CD4-positive, alpha-beta T cell treated with Interferon gamma for 1 hour (primary cell): ENCODE measurements around the gene IL23R.
A peak's percentile ranks its signal among the peaks of the same experiment; 100 is the strongest.
"Not testable (repeated sequence)": the region's sequence is repeated elsewhere in the genome, so short reads cannot be mapped to it uniquely, and the experiment has no call there.

ENCODE experiments used
- DNase-seq: peaks from one replicate; pipeline ENCODE4 v3.0.0-alpha.2; 2020

The IL23R gene

DNA sequence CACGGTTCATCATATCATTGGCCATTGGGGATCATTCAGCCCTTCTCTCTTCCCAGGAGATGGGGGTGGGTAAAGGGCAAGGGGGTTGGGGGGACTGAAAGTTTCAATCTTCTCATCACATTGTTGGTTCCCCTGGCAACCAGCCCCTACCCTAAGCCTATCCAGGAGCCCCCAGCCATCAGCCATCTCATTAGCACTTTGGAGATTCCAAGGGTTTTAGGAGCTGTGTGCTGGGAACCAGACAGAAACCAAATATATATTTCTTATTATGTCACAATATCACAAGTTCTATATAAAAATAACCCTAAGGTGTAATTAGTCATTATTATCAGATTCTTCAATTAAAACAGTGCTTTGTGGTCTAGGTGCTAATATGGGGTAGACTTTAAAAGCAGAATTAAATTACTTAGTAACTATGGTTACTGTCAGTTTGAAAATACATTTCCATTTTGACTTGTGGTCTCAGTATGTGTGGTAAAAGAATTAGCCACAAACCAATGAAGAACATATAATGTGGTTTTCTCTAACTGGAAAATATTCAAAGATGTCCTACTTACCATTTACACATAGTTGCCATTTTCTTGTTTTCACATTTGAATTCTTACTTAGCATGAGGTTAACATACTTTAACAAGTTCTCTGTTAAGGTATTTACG, 28.1 kb downstream of the IL23R start:
- no peak for DNase-seq

DNA sequence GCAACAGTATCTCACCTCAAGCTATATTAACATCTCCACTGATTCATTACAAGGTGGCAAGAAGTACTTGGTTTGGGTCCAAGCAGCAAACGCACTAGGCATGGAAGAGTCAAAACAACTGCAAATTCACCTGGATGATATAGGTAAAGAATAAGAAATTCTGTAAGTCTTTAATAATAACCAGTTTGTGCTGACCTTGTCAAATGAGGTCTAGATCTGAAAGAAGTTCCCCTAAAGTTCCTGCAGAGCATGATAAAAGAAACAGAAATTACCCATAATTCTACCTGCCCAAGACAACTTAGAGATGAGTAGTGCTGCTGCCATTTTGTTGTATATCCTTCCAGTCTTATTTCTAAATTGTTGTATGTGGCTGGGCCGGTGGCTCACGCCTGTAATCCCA, 34.5 kb downstream of the IL23R start:
- DNase-seq, result no peak

DNA sequence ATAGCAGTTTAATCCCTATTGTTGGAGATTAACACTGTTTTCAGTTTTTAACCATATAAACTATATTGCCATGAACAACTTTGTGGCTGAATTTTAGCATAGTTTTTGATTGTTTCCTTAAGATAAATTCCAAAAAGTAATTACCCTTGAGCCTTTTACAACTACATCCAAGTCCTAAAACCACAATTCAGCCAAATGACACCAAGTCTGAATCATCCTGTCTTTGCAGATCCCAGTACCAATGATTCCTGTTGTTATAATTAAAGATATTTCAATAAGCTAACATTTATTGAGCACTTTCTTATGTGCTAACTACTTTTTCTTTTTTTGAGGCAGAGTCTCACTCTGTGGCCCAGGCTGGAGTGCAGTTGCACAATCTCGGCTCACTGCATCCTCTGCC, 35.6 kb downstream of the IL23R start:
- no peak for DNase-seq

DNA sequence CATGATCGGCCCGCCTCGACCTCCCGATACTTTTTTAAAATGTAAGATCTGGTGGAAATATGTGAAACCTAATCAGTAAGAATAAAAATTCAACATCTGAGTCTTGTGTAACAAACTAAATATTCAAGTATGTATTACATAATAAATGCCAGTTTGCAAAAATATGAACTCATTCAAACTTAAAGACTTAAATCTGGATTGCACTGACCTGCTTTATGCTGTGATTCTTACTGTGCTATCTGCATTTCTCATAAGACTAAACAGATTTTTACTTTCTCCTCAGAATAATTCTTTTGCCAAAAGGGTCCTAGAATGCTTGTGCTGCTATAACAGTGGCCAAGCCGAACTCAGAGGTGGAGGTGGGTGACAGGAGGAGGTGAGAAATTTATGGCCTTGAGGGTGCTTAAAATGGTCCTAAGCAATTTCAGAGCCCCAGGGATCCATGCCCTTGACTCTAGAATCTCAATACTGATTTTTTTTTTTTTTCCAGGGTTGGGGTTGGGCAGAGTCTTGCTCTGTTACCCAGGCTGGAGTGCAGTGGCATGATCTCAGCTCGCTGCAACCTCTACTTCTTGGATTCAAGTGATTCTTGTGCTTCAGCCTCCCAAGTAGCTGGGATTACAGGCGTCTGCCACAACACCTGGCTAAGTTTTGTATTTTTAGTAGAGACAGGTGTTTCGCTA, 38.2 kb downstream of the IL23R start:
- DNase-seq, result no peak

DNA sequence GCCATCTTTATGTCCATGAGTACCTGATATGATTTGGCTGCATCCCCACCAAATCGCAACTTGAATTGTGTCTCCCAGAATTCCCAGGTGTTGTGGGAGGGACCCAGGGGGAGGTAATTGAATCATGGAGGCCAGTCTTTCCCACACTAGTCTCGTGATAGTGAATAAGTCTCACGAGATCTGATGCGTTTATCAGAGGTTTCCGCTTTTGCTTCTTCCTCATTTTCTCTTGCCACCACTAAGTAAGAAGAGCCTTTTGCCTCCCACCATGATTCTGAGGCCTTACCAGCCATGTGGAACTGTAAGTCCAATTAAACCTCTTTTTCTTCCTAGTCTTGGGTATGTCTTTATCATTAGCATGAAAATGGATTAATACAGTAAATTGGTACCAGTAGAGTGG, 41.1 kb downstream of the IL23R start:
- DNase-seq, result not testable (repeated sequence)

DNA sequence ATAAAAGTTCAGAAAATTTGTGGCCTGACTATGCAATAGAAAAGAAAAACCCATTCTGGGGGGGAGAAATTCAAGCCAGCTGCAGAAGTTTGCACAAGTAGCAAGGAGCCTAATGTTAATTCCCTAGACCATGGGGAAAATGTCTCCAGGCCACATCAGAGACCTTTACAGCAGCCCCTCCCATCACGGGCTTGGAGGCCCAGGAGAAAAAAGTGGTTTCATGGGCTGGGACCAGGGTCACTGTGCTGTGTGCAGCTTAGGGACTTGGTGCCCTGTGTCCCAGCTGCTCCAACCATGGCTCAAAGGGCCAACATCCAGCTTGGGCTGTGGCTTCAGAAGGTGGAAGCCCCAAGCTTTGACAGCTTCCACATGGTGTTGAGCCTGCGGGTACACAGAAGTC, 42.0 kb downstream of the IL23R start:
- DNase-seq, result no peak

DNA sequence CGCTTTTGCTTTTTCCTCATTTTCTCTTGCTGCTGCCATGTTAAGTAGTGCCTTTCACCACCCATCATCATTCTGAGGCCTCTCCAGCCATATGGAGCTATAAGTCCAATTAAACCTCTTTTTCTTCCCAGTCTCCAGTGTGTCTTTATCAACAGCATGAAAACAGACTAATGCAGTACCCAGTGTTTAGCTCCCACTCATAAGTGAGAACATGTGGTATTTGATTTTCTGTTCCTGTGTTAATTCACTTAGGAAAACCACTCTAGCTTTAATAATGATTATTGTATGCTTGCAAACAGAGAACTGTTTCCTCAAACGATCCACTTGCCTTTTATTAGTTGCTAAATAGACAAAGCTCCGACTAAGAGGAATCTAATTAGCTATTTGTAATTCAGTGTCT, 43.3 kb downstream of the IL23R start:
- no peak for DNase-seq

DNA sequence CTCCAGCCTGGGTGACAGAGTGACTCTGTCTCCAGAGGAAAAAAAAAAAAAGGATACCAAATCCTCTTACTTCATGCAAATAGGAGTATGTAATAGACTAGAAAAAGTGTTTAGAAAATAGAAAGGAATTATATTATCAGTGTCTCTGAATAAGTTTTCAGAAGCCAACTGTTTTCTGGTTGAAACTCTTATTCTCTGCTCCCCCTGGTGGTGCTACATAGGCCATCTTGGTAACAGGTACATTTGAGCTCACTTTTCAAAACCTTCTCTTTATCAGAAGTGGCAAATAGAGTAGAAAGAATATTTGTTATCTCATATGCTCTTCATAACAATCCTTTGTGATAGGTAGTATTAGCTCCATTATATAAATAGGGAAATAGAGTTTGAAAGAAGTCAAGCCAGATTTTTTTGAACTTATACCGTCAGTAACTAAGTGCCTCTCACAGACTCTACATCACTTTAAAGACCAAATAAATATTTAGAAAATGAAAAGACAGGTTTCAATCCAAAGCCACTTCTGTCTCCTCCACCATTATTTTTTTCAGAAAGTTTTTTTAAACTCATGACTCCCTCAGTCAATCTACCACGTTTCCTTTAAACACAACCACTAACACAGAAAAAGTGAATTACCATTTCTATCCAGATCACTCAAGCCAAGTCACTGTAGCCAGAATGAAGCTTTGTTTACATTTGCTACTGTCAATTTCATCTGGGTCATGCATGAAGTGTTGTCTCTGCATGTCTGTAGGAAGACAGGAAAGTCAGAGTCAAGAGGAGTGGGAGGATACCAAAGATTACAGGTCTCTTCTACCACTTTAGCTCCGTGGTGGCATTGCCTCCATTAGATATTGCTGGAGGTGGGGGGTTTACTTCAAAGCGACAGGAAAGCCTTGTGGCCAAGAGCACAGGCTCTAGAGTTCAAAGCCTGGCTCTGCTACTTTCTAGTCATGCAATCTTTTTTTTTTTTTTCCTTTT, 45.6 kb downstream of the IL23R start:
- peak; percentile 3 for DNase-seq

DNA sequence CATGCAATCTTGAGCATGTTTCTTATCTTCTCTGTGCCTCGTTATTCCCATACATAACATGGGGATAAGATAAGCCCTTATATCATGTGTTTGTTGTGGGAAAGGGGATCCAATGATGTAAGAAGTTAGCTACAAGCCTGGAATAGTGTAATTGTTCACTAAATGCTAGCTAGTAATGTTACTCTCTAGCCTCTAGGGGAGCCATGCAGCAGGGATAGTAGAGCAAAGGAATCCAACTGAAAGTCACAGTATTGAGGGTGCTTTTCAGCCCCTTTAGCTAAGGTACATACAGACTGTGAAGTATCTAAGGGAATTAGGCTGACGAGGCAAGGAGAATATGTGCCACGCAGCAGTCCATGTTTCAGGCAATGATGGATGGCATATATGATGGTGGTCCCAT, 46.9 kb downstream of the IL23R start:
- DNase-seq, result no peak

DNA sequence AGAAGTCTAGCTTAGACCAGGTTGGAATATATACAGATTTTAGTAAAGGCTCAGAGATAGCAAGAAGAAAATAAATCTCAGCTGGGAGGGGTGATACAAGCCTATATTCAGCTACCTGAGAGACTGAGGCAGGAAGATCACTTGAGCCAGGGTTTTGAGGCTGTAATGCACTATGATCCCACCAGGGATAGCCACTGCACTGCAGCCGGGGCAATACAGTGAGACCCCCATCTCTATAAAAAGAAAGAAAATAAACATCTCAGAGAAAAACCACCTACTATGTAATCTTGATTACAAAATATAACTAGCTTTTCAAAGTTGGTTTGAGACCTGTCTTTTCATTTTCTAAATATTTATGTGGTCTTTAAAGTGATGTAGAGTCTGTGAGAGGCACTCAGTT, 47.7 kb downstream of the IL23R start:
- DNase-seq, result no peak

DNA sequence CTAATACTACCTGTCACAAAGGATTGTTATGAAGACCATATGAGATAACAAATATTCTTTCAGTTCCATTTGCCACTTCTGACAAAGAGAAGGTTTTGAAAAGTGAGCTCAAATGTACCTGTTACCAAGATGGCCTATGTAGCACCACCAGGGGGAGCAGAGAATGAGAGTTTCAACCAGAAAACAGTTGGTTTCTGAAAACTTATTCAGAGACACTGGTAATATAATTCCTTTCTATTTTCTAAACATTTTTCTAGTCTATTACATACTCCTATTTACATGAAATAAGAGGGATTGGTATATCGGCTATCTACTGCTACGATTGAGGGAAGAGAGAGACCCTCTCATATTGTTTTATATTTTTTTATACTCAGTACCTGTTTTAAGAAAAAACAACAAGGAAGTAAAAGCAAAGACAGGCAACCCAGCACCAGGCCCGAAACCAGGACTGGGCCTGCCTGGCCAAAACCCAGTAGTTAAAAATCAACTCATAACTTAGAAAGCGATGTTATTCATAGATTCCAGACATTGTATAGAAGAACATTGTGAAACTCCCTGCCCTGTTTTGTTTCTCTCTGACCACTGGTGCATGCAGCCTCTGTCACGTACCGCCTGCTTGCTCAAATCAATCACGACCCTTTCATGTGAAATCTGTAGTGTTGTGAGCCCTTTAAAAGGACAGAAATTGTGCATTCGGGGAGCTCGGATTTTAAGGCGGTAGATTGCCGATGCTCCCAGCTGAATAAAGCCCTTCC, 48.3 kb downstream of the IL23R start:
- DNase-seq, result peak; percentile 8

DNA sequence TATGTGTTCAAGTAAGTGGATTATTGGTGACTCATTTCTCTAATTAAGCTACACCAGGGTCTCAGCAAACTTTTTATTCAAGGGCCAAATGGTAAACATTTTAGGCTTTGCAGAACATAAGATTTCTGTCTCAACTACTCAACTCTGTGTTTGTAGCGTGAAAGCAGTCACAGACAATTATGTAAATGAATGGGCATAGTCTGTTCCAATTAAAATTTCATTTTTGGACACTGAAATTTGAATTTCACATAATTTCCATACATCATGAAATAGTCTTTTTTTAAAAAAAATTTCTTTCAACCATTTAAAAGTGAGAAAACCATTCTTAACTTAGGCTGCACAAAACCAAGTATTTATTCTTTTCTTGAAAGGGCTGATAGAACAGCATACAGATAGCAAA, 50.1 kb downstream of the IL23R start:
- DNase-seq, result no peak

DNA sequence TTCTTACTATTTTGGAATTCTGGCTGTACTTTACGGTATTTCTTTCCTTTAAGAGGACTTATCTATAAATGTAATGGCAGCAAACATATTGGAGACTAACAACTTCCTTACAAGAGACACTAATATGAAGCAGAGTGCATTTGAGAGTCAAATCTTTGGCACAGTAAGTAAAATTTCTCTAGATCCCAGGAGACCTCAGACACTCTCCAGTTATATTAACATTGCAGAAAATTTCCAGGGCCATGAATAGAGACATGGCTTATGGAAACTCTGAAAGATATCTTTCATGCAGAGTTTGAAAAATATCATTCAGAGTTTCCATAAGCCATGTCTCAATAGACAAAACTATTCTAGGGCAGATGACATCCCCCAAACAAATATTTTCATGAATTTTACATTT, 51.2 kb downstream of the IL23R start:
- no peak for DNase-seq

DNA sequence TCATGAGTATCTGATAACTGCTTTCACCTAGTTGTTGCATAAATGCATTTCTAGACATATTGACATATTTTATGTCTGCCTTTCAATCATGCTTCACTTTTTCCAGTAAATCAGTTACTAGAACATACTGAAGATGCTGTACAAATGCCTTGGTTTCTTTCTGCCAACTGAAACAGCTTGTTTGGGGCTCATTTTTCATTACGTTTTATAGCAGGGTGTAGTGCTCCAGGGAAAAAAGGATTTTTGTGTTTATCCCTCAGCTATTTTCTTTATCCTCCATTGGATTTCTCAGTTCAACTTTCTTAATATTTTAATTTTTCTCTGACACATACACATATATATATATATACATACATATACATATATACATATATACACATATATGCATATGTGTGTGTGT, 51.7 kb downstream of the IL23R start:
- DNase-seq, result no peak

DNA sequence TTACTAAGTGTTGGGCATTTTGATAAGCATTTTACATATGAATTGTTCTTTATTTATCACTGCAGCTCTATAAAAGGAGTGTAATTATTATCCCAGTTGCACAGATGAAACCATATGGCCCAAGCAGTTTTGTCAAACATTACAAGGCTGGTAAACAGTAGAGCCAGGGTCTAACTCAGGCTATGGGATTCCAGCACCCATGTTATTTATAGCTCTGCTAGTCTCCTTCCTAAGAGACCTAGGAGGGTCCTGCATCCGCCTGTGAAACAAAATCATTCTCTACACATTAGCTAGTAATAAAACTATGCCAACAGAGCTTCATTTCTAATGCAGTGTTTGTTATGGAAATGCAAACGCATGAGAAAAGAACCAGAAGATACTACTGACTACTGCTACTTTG, 58.6 kb downstream of the IL23R start:
- no peak for DNase-seq

DNA sequence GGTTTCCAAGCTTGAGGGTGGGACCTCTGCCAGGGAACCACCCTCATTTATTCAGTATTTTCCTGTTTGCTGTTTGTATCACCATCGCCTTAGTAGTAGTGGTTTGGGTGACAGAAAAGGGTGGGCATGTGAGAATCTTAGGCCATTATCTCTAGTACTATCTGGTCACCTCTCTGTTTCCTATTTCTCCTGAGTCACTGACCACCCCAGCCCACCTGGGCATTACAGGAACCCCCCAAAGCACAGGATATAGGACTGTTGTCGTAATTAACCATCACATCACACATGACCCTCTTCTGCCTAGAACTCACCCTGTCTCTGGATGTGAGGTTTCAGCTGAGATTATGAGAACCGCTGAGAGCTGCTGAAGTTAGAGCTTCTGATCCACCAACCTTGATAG, 60.4 kb downstream of the IL23R start:
- peak; percentile 4 for DNase-seq

DNA sequence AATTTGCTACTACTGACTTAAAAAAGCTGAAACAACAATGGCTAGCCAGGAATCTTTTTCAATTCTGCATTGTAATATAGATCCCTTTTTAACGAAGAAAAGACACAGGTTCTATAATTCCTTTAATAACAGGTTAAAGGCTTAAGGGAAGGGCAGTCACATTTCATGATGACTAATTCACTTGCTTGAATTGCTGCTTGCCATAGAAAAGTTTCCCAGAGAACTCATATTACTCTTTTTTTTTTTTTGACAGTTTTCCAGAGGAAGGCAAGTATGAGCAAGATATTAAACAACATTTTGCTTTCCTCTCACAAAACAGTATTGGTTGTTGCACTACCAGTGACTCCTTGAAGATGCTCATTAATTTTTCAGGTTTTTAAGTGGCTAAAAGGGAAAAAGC, 60.9 kb downstream of the IL23R start:
- no peak for DNase-seq

DNA sequence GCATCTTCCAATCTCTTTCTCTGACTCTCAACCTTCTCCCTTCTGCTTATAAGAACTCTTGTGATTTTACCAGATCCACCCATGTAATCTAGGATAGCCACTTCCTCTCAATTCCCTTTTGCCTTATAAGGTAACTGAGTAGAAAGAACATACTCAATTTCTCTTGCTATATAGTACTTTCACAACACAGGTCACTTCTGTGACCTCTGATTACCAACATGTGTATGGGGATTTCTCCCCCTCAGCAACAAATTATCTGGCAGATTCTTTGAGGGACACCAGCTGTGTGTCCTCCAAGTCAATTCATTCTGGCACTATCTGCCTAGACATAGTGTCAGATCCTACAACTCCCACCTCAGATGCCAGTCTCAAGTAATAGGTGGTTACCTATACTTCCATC, 62.5 kb downstream of the IL23R start:
- no peak for DNase-seq

DNA sequence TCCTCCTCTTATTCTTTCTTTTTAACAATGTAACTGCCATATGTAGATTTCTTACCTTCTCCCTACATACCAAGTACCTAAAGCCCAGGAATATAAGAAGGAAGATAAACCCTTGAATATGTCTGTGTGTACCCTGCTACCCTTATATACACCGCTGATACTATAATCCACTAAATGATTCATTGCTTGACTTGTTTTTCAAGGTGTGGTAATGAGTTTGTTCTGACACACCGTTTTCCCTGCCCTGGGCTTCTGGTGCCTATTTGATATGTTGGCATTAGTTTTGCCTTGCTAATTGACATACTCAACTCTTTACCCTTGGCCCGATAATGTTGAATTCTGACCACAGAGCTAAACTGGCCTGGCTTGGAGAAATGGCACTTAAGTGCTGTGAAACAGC, 64.3 kb downstream of the IL23R start:
- no peak for DNase-seq

DNA sequence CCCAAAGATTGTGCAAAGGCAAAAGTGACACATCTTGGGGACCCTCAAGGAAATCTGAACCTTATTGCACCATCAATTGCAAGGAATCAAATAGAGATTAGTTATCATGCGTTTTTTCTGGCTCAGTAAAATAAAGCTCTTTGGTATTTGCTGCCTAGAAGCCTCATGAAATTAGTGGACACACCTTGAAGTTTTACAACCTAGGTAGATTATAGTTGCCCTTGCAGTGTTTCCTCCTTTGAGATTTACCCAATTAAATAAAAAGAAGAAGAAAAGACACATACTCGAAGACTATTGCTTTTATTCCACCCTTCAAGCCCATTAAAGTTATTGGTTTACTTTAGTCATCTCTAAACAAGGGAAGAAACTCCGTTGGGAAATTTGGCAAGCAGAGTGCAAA, 70.0 kb downstream of the IL23R start:
- DNase-seq, result no peak

DNA sequence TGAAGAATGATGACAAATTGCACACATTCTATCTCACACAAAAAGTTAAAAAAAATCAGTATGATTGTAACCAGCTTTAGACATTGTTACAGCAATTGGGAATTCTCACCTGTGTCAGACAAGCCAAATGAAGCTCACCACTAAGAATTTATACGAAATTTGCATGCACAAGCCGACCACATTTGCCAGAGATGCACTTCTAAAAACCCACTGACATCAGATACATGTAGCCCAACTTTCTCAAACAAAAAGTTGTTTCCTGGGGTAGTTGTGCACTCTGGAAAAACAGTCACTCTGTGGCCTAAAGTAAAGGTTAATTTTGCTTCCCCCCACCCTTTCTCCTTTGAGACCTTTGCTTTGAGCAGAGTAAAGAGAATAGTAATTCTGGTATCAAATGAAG, 73.5 kb downstream of the IL23R start:
- DNase-seq, result no peak

DNA sequence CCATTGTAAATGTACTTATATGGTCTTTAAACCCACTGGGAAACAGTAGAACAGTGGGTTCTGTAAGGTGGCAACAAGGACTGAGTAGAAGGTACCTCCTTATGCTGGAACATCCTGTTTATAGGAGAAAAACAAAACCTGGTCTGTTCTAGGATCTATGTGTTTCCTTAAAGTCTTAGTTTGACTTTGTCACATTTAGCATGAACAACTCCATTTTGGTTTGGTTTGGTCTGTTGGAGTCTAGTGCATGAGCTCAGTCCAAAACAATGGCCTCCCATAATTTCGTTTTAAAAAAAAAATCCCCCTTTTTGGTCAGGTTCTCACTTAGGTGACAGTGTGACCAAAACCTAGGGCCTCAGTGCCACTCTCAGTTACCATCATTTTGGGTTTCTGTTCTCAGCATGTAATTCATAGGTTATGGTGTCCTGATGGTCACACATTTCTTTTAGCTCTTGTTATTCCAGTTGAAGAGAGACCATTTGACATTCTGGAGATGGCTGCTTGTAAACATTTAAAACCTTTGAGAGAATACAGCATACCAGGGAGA, 75.0 kb downstream of the IL23R start:
- DNase-seq, result no peak

DNA sequence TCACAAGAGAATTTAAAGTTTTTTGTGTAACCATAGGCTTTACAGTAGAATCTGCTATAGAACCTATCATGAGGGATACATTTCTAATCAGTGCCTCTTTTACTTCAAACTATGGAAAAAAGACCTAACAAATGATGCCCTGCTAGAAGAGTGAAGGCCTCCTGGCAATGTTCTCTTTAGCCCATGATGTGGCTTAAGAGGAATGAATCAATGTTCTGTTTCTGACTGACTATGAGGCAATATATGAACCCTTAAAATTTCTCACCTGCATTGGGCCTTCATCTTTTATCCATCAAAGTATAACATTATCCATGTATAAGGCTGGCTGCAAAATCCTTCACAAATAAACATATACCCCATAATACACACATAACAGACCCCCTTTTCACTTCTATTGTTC, 75.8 kb downstream of the IL23R start:
- no peak for DNase-seq
